GM12801 (cell line): ENCODE results near the gene SERPINB10.

ENCODE experiments used
- CTCF ChIP-seq: IDR thresholded peaks from one replicate; pipeline ENCODE4 v1.5.1; 2011; ENCODE audit warnings: control low read depth; ENCODE audit not compliant: insufficient read length; ENCODE audit errors: extremely low read depth

The SERPINB10 gene

GRCh38 chr18:63979409-63979920, 71.7 kb downstream of the SERPINB10 start:
- peak; percentile 79 for TF ChIP-seq CTCF

GRCh38 chr18:63980027-63980426, 72.3 kb downstream of the SERPINB10 start:
- no peak for TF ChIP-seq CTCF

- TF ChIP-seq CTCF = no peak
These were observed 73.2 kb downstream of the SERPINB10 start for GRCh38 chr18:63980896-63981460.

- TF ChIP-seq CTCF = no peak
These were observed 74.0 kb downstream of the SERPINB10 start for GRCh38 chr18:63981719-63982118.

- no peak for TF ChIP-seq CTCF
These were observed 74.6 kb downstream of the SERPINB10 start for GRCh38 chr18:63982361-63982760.
